ENCODE data around the gene STAMBP. TPM values are rescaled to one million over a fixed set of nuclear protein-coding genes. Genes with fewer than 3 reads are reported as not detected.
"Not testable (repeated sequence)": the region's sequence is repeated elsewhere in the genome, so short reads cannot be mapped to it uniquely, and the experiment has no call there.

STAMBP gene
- total and polyA plus RNA-seq, 2 donors (not counting 3 experiments of a cell fraction or from before 2014, with no cell fraction given) = 18.0 to 21.3 TPM

DNA sequence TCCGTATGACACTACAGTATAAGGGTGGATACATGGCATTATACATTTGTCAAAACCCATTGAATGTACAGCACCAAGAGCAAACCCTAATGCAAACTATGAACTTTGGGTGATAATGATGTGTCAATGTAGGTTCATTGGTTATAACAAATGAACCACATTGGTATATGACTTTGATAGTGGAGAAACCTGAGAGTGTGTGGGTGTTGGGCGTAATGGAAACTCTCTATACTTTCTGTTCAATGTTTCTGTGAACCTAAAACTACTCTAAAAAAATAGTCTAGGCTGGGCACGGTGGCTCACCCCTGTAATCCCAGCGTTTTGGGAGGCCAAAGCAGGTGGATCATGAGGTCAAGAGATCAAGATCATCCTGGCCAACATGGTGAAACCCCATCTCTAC is 57.6 kb downstream of the STAMBP start:
- intact Hi-C loops (cut with micrococcal nuclease) (no loop called here), dilution Hi-C loops (cut with MboI; ENCODE audit: extremely low pct_ligation_motif_present, low sequenced_read_pairs) (no loop called here)
- peaks cover 0 to 4% of the 10 kb centered on the region in 2 experiments for H3K27me3 ChIP-seq (ENCODE audit: control insufficient read depth in 2 of 2, insufficient read depth in 2 of 2, low read length in 2 of 2)
- ChIA-PET POLR2A (no interaction called here), CTCF (no interaction called here)
- no peaks in the 10 kb centered on the region for H3K36me3 ChIP-seq (ENCODE audit: control insufficient read depth in 2 of 2, extremely low read depth in 1 of 2, insufficient read depth in 2 of 2, low read length in 2 of 2)
- no TSS peak for BruUV-seq (replicated peaks)
- no peak overlapping the region for H3K9ac ChIP-seq (replicated peaks; ENCODE audit: extremely low read depth, insufficient read depth, low read length)
- no peak overlapping the region for H2AFZ ChIP-seq (ENCODE audit: low read depth, low read length)
- no peaks in the 10 kb centered on the region for H3K9me1 ChIP-seq (replicated peaks; ENCODE audit: control insufficient read depth, extremely low read depth, insufficient read depth, low read length)
- no peak overlapping the region for H3K4me3 ChIP-seq (replicated peaks in 1 of 3; ENCODE audit: insufficient read depth in 1 of 3, low read depth in 1 of 3, low read length in 3 of 3)
- no peaks in the 10 kb centered on the region for H4K20me1 ChIP-seq (replicated peaks; ENCODE audit: control insufficient read depth, extremely low read depth, insufficient read depth, low read length)
- H3K79me2 ChIP-seq (ENCODE audit: control insufficient read depth, insufficient read depth, low read length) = no peaks in the 10 kb centered on the region
- DNase-seq (ENCODE audit: low read depth, low spot score) = no peak
- no peak overlapping the region for H3K4me2 ChIP-seq (ENCODE audit: insufficient read depth, low read length)
- FAIRE-seq = no peak
- no peaks in the 10 kb centered on the region for H3K4me1 ChIP-seq (ENCODE audit: control insufficient read depth, extremely low read depth, insufficient read depth, low read length)
- no peak overlapping the region for H3K27ac ChIP-seq (ENCODE audit: insufficient read depth, low read depth, low read length)
- TF ChIP-seq, protein P1, sequence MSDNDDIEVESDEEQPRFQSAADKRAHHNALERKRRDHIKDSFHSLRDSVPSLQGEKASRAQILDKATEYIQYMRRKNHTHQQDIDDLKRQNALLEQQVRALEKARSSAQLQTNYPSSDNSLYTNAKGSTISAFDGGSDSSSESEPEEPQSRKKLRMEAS (IDR thresholded peaks at IDR 0.05; ENCODE audit: insufficient read depth, insufficient read length) = no peak
- TF ChIP-seq EZH2 (IDR thresholded peaks at IDR 0.05; ENCODE audit: borderline replicate concordance, low read depth, low read length, severe bottlenecking) (no peak), JUN (IDR thresholded peaks at IDR 0.05; ENCODE audit: borderline replicate concordance, insufficient read depth, insufficient read length, low read depth) (no peak), POLR2AphosphoS5 (IDR thresholded peaks at IDR 0.05; ENCODE audit: insufficient read depth, low read depth, low read length) (no peak), POLR2A (IDR thresholded peaks at IDR 0.05; ENCODE audit: low read depth, low read length) (no peak), FOS (IDR thresholded peaks at IDR 0.05; ENCODE audit: borderline replicate concordance, insufficient read depth, low read length) (no peak), GATA2 (IDR thresholded peaks at IDR 0.05; ENCODE audit: insufficient read depth, insufficient read length, low read depth, low read length) (no peak), MYC (IDR thresholded peaks at IDR 0.05; ENCODE audit: low read depth, low read length) (no peak)
- TF ChIP-seq, protein P2, sequence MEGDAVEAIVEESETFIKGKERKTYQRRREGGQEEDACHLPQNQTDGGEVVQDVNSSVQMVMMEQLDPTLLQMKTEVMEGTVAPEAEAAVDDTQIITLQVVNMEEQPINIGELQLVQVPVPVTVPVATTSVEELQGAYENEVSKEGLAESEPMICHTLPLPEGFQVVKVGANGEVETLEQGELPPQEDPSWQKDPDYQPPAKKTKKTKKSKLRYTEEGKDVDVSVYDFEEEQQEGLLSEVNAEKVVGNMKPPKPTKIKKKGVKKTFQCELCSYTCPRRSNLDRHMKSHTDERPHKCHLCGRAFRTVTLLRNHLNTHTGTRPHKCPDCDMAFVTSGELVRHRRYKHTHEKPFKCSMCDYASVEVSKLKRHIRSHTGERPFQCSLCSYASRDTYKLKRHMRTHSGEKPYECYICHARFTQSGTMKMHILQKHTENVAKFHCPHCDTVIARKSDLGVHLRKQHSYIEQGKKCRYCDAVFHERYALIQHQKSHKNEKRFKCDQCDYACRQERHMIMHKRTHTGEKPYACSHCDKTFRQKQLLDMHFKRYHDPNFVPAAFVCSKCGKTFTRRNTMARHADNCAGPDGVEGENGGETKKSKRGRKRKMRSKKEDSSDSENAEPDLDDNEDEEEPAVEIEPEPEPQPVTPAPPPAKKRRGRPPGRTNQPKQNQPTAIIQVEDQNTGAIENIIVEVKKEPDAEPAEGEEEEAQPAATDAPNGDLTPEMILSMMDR (IDR thresholded peaks at IDR 0.05; ENCODE audit: extremely low read depth in 1 of 2, insufficient read depth in 1 of 2, low read depth in 1 of 2, low read length in 2 of 2) = no peak
- no peaks in the 10 kb centered on the region for H3K9me3 ChIP-seq (replicated peaks; ENCODE audit: control insufficient read depth, insufficient read depth, low read length)

DNA sequence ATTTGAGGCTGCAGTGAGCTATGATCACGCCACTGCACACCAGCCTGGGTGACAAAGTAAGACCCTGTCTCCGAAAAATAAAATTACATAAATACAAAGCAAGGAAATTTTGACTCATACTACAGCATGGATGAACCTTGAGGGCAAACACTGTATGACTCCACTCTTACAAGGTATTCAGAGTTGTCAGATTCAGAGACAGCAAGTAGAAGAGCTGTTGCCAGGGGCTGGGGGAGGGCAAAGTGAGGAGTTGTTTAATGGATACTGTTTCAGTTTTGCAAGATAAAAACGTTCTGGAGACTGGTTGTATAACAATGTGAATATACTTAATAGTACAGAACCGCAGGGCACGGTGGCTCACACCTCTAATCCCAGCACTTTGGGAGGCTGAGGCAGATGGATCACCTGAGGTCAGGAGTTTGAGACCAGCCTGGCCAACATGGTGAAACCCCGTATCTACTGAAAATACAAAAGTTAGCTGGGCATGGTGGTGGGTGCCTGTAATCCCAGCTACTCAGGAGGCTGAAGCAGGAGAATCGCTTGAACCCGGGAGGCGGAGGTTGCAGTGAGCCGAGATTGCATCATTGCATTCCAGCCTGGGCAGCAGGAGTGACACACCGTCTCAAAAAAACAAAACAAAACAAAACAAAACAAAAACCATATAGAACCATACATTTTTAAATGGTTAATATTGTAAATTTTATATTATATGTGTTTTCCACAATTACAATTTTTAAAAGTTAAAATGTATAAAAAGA is 59.0 kb downstream of the STAMBP start:
- H3K27me3 ChIP-seq (ENCODE audit: control insufficient read depth in 2 of 2, insufficient read depth in 2 of 2, low read length in 2 of 2); H3K9me3 ChIP-seq (replicated peaks; ENCODE audit: control insufficient read depth, insufficient read depth, low read length); CTCF ChIA-PET; dilution Hi-C loops (cut with MboI; ENCODE audit: extremely low pct_ligation_motif_present, low sequenced_read_pairs); FAIRE-seq; DNase-seq (ENCODE audit: low read depth, low spot score); POLR2A ChIA-PET; BruUV-seq (replicated peaks); H3K4me2 ChIP-seq (ENCODE audit: insufficient read depth, low read length); H2AFZ ChIP-seq (ENCODE audit: low read depth, low read length); H3K9ac ChIP-seq (replicated peaks; ENCODE audit: extremely low read depth, insufficient read depth, low read length); H3K27ac ChIP-seq (ENCODE audit: insufficient read depth, low read depth, low read length); H3K36me3 ChIP-seq (ENCODE audit: control insufficient read depth in 2 of 2, extremely low read depth in 1 of 2, insufficient read depth in 2 of 2, low read length in 2 of 2); H3K9me1 ChIP-seq (replicated peaks; ENCODE audit: control insufficient read depth, extremely low read depth, insufficient read depth, low read length); H4K20me1 ChIP-seq (replicated peaks; ENCODE audit: control insufficient read depth, extremely low read depth, insufficient read depth, low read length); intact Hi-C loops (cut with micrococcal nuclease); H3K4me3 ChIP-seq (replicated peaks in 1 of 3; ENCODE audit: insufficient read depth in 1 of 3, low read depth in 1 of 3, low read length in 3 of 3); H3K4me1 ChIP-seq (ENCODE audit: control insufficient read depth, extremely low read depth, insufficient read depth, low read length); H3K79me2 ChIP-seq (ENCODE audit: control insufficient read depth, insufficient read depth, low read length): not testable (repeated sequence)
